HFF-Myc (cell line): ENCODE results near the gene INF2.

Experiments
- DNase-seq: peaks from one replicate; pipeline ENCODE4 v3.0.0-alpha.2; 2011; ENCODE audit warnings: low read depth; ENCODE audit errors: extremely low read depth
- H3K4me3 ChIP-seq: replicated peaks from 2 replicates; pipeline ENCODE4 v1.5.1; 2011; ENCODE audit warnings: low read depth, mild to moderate bottlenecking, control low read depth, low read length
- CTCF ChIP-seq: IDR thresholded peaks from 2 replicates; pipeline ENCODE4 v1.5.1; 2012; ENCODE audit warnings: mild to moderate bottlenecking, low read depth, low read length, control low read depth; ENCODE audit errors: missing control alignments

INF2 gene

GRCh38 chr14:104753528-104754212 is 64.3 kb downstream of the INF2 start:
- DNase-seq = no peak
- peak overlapping the region; percentile 88 for H3K4me3 ChIP-seq
- no peak for TF ChIP-seq CTCF

GRCh38 chr14:104754213-104754851 is 64.9 kb downstream of the INF2 start:
- DNase-seq = no peak
- H3K4me3 ChIP-seq = peak overlapping the region; percentile 88
- no peak for TF ChIP-seq CTCF

- no peak overlapping the region for H3K4me3 ChIP-seq
- no peak for TF ChIP-seq CTCF
- DNase-seq = no peak
Measured at GRCh38 chr14:104755621-104756020, 66.2 kb downstream of the INF2 start.

- H3K4me3 ChIP-seq = no peak overlapping the region
- TF ChIP-seq CTCF = no peak
- DNase-seq = no peak
Measured at GRCh38 chr14:104756477-104757237, 67.2 kb downstream of the INF2 start.

- TF ChIP-seq CTCF = no peak
- no peak for DNase-seq
- H3K4me3 ChIP-seq = no peak overlapping the region
Measured at GRCh38 chr14:104757238-104757585, 67.8 kb downstream of the INF2 start.

GRCh38 chr14:104757681-104758392 is 68.4 kb downstream of the INF2 start:
- TF ChIP-seq CTCF = no peak
- DNase-seq = no peak
- no peak overlapping the region for H3K4me3 ChIP-seq
